ENCODE results near the gene ADRM1. TPM values are rescaled to one million over a fixed set of nuclear protein-coding genes. Genes with fewer than 3 reads are reported as not detected.

Gene ADRM1
- total and polyA plus RNA-seq, 2 experiments from 2014 or later: 206 to 243 TPM

DNA sequence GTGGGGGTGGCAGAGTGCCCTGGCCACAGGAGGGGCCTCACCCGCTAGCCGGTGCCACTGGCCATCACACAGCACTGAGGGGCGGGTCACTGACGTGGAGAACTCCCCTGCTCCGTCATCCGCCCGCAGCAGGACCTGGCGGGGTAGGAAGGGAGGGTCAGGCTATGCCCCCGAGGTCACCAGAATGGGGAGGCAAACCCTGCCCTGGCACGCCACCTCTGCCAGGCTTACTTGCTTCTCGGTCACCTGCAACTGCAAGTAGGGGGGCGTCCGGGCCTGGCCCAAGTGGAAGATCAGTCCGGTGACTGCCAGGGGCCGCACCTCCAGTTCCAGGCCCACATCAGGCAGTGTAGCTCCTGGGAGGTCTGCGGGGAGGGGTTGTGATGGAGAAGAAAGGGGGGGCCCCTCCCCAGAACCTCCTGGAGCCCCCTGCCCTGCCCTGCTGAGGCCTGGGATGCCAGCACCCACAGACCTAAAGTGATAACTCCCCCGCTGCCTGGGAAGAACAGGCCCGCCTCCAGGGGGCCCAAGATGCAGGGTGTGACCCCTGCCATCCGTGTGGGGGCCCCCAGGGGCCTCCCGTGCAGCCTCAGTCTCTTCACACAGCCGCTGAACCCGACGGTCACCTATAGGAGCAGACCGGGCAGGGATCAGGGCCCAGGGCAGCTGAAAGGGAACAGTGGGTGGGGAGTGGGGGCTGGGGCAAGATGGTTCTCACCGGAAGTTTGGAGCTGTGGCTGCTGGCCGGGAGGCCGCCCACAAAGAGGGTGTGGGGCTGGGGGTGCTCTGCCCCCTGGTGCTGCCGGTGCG lies 7.4 kb downstream of the ADRM1 start:
- DNase-seq (ENCODE audit: low spot score) (no peak), ATAC-seq (no peak)
- H2AFZ ChIP-seq: no peak overlapping the region
- Mint-ChIP-seq H3K4me1 (peaks cover 4% of the 10 kb centered on the region), H3K9me3 (no peaks in the 10 kb centered on the region; the same call in 2 of the 3 replicates), H3K27ac (no peak overlapping the region), H3K27me3 (ENCODE audit: insufficient read depth, low read depth, poor library complexity) (peaks cover 14% of the 10 kb centered on the region), H3K36me3 (ENCODE audit: low read depth) (peaks cover 49% of the 10 kb centered on the region), H3K4me3 (no peak overlapping the region)
- H3K4me3 ChIP-seq: no peak overlapping the region
- no peaks in the 10 kb centered on the region for H3K27me3 ChIP-seq (ENCODE audit: insufficient read depth)
- H3F3A ChIP-seq (replicated peaks; ENCODE audit: low read depth): peaks cover 45% of the 10 kb centered on the region
- TF ChIP-seq EZH2phosphoT487 (IDR thresholded peaks at IDR 0.05; ENCODE audit: unreplicated experiment): no peak
- TF ChIP-seq, protein P1, sequence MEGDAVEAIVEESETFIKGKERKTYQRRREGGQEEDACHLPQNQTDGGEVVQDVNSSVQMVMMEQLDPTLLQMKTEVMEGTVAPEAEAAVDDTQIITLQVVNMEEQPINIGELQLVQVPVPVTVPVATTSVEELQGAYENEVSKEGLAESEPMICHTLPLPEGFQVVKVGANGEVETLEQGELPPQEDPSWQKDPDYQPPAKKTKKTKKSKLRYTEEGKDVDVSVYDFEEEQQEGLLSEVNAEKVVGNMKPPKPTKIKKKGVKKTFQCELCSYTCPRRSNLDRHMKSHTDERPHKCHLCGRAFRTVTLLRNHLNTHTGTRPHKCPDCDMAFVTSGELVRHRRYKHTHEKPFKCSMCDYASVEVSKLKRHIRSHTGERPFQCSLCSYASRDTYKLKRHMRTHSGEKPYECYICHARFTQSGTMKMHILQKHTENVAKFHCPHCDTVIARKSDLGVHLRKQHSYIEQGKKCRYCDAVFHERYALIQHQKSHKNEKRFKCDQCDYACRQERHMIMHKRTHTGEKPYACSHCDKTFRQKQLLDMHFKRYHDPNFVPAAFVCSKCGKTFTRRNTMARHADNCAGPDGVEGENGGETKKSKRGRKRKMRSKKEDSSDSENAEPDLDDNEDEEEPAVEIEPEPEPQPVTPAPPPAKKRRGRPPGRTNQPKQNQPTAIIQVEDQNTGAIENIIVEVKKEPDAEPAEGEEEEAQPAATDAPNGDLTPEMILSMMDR (conservative IDR thresholded peaks at IDR 0.05; ENCODE audit: low read depth in 2 of 2): no peak
- TF ChIP-seq NANOG (IDR thresholded peaks at IDR 0.05; ENCODE audit: borderline replicate concordance): no peak
- no peak for TF ChIP-seq CREB1 (CRISPR knock-in tag; IDR thresholded peaks at IDR 0.05; ENCODE audit: low read depth)
- TF ChIP-seq JUNB (IDR thresholded peaks at IDR 0.05; ENCODE audit: unreplicated experiment): no peak
- TF ChIP-seq POLR2AphosphoS5 (IDR thresholded peaks at IDR 0.05; ENCODE audit: low read depth): no peak
- no peak for TF ChIP-seq EZH2 (IDR thresholded peaks at IDR 0.05; ENCODE audit: low read depth, unreplicated experiment)
- TF ChIP-seq, protein P2, sequence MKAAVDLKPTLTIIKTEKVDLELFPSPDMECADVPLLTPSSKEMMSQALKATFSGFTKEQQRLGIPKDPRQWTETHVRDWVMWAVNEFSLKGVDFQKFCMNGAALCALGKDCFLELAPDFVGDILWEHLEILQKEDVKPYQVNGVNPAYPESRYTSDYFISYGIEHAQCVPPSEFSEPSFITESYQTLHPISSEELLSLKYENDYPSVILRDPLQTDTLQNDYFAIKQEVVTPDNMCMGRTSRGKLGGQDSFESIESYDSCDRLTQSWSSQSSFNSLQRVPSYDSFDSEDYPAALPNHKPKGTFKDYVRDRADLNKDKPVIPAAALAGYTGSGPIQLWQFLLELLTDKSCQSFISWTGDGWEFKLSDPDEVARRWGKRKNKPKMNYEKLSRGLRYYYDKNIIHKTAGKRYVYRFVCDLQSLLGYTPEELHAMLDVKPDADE (IDR thresholded peaks at IDR 0.05): no peak
- TF ChIP-seq, protein P3, sequence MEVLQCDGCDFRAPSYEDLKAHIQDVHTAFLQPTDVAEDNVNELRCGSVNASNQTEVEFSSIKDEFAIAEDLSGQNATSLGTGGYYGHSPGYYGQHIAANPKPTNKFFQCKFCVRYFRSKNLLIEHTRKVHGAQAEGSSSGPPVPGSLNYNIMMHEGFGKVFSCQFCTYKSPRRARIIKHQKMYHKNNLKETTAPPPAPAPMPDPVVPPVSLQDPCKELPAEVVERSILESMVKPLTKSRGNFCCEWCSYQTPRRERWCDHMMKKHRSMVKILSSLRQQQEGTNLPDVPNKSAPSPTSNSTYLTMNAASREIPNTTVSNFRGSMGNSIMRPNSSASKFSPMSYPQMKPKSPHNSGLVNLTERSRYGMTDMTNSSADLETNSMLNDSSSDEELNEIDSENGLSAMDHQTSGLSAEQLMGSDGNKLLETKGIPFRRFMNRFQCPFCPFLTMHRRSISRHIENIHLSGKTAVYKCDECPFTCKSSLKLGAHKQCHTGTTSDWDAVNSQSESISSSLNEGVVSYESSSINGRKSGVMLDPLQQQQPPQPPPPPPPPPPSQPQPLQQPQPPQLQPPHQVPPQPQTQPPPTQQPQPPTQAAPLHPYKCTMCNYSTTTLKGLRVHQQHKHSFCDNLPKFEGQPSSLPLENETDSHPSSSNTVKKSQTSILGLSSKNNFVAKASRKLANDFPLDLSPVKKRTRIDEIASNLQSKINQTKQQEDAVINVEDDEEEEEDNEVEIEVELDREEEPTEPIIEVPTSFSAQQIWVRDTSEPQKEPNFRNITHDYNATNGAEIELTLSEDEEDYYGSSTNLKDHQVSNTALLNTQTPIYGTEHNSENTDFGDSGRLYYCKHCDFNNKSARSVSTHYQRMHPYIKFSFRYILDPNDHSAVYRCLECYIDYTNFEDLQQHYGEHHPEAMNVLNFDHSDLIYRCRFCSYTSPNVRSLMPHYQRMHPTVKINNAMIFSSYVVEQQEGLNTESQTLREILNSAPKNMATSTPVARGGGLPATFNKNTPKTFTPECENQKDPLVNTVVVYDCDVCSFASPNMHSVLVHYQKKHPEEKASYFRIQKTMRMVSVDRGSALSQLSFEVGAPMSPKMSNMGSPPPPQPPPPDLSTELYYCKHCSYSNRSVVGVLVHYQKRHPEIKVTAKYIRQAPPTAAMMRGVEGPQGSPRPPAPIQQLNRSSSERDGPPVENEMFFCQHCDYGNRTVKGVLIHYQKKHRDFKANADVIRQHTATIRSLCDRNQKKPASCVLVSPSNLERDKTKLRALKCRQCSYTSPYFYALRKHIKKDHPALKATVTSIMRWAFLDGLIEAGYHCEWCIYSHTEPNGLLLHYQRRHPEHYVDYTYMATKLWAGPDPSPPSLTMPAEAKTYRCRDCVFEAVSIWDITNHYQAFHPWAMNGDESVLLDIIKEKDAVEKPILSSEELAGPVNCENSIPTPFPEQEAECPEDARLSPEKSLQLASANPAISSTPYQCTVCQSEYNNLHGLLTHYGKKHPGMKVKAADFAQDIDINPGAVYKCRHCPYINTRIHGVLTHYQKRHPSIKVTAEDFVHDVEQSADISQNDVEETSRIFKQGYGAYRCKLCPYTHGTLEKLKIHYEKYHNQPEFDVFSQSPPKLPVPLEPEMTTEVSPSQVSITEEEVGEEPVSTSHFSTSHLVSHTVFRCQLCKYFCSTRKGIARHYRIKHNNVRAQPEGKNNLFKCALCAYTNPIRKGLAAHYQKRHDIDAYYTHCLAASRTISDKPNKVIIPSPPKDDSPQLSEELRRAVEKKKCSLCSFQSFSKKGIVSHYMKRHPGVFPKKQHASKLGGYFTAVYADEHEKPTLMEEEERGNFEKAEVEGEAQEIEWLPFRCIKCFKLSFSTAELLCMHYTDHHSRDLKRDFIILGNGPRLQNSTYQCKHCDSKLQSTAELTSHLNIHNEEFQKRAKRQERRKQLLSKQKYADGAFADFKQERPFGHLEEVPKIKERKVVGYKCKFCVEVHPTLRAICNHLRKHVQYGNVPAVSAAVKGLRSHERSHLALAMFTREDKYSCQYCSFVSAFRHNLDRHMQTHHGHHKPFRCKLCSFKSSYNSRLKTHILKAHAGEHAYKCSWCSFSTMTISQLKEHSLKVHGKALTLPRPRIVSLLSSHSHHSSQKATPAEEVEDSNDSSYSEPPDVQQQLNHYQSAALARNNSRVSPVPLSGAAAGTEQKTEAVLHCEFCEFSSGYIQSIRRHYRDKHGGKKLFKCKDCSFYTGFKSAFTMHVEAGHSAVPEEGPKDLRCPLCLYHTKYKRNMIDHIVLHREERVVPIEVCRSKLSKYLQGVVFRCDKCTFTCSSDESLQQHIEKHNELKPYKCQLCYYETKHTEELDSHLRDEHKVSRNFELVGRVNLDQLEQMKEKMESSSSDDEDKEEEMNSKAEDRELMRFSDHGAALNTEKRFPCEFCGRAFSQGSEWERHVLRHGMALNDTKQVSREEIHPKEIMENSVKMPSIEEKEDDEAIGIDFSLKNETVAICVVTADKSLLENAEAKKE (CRISPR knock-in tag; IDR thresholded peaks at IDR 0.05): no peak
- TF ChIP-seq ZNF114 (CRISPR knock-in tag; IDR thresholded peaks at IDR 0.05): no peak
- TF ChIP-seq ZNF331 (CRISPR knock-in tag; IDR thresholded peaks at IDR 0.05; ENCODE audit: low read depth): no peak
- TF ChIP-seq, protein P4, sequence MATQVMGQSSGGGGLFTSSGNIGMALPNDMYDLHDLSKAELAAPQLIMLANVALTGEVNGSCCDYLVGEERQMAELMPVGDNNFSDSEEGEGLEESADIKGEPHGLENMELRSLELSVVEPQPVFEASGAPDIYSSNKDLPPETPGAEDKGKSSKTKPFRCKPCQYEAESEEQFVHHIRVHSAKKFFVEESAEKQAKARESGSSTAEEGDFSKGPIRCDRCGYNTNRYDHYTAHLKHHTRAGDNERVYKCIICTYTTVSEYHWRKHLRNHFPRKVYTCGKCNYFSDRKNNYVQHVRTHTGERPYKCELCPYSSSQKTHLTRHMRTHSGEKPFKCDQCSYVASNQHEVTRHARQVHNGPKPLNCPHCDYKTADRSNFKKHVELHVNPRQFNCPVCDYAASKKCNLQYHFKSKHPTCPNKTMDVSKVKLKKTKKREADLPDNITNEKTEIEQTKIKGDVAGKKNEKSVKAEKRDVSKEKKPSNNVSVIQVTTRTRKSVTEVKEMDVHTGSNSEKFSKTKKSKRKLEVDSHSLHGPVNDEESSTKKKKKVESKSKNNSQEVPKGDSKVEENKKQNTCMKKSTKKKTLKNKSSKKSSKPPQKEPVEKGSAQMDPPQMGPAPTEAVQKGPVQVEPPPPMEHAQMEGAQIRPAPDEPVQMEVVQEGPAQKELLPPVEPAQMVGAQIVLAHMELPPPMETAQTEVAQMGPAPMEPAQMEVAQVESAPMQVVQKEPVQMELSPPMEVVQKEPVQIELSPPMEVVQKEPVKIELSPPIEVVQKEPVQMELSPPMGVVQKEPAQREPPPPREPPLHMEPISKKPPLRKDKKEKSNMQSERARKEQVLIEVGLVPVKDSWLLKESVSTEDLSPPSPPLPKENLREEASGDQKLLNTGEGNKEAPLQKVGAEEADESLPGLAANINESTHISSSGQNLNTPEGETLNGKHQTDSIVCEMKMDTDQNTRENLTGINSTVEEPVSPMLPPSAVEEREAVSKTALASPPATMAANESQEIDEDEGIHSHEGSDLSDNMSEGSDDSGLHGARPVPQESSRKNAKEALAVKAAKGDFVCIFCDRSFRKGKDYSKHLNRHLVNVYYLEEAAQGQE (IDR thresholded peaks at IDR 0.05; ENCODE audit: unreplicated experiment): no peak
- no peak for TF ChIP-seq STAT1 (IDR thresholded peaks at IDR 0.05; ENCODE audit: unreplicated experiment)
- peaks cover 5% of the 10 kb centered on the region for H4K20me1 ChIP-seq (replicated peaks; ENCODE audit: insufficient read depth)
- H3K4me1 ChIP-seq (ENCODE audit: insufficient read depth): peaks cover under 1% of the 10 kb centered on the region; the same call in 1 of the 2 replicates
- H3K9me2 ChIP-seq (ENCODE audit: insufficient read depth): no peaks in the 10 kb centered on the region
- peaks cover 21% of the 10 kb centered on the region for H3K36me3 ChIP-seq (ENCODE audit: insufficient read depth)
- H3K27ac ChIP-seq (ENCODE audit: low read depth): peak overlapping the region; percentile 55
- peaks cover 13% of the 10 kb centered on the region for H3K79me2 ChIP-seq (replicated peaks; ENCODE audit: insufficient read depth)
- H3K4me2 ChIP-seq: no peak overlapping the region

Data from GM23338 (cell line).